Common myeloid progenitor, CD34-positive (primary cell): ENCODE data around the gene MANSC4.

Source experiments
- CTCF ChIA-PET: fragments of 350-600 bp; sonication (Branson Sonifier 250); formaldehyde crosslinking; loops from one replicate; lab custom pipeline; 2021; ENCODE audit warnings: antibody characterized with exemption; lab: Charles Lee
- POLR2A ChIA-PET: fragments of 350-600 bp; sonication (Branson Sonifier 250); formaldehyde crosslinking; loops from one replicate; lab custom pipeline; 2021; ENCODE audit warnings: antibody characterized with exemption; lab: Charles Lee
- DNase-seq, 3 donors: peaks; one replicate each; pipeline versions ENCODE4 v3.0.0 to v3.0.0-alpha.2; 2013
- H3K27ac ChIP-seq, 2 experiments: 1 replicate in 1 of 2; 2 replicates in 1 of 2; pipeline ENCODE4 v1.7.0; 2013; ENCODE audit warnings: inconsistent platforms in 2 of 2, low read length in 2 of 2, mild to moderate bottlenecking in 2 of 2, low read depth in 1 of 2, moderate library complexity in 1 of 2; ENCODE audit not compliant: severe bottlenecking in 2 of 2, insufficient read depth in 1 of 2, poor library complexity in 1 of 2
- H3K27me3 ChIP-seq, 5 experiments: replicated peaks in 2 of 5; 1 replicate in 3 of 5; 2 replicates in 2 of 5; pipeline versions ENCODE4 v1.6.1 to v1.7.0; 2013; ENCODE audit warnings: low read length in 4 of 5, mild to moderate bottlenecking in 2 of 5, moderate library complexity in 2 of 5, inconsistent platforms in 1 of 5; ENCODE audit not compliant: insufficient read depth in 5 of 5, control insufficient read depth in 4 of 5
- H3K36me3 ChIP-seq, 4 experiments: 1 replicate in 2 of 4; 2 replicates in 2 of 4; pipeline versions ENCODE4 v1.6.1 to v1.7.0; 2013; ENCODE audit warnings: low read length in 3 of 4, control low read depth in 1 of 4, mild to moderate bottlenecking in 1 of 4; ENCODE audit not compliant: control insufficient read depth in 4 of 4, insufficient read depth in 4 of 4
- H3K4me1 ChIP-seq, 4 experiments: 1 replicate in 3 of 4; 2 replicates in 1 of 4; pipeline versions ENCODE4 v1.6.1 to v1.7.1; 2013; ENCODE audit warnings: low read length in 3 of 4, mild to moderate bottlenecking in 3 of 4, control low read depth in 1 of 4, inconsistent platforms in 1 of 4, moderate library complexity in 1 of 4; ENCODE audit not compliant: control insufficient read depth in 4 of 4, insufficient read depth in 4 of 4; ENCODE audit errors: control extremely low read depth in 1 of 4
- H3K4me3 ChIP-seq, 7 experiments: 1 replicate in 4 of 7; 2 replicates in 3 of 7; pipeline versions ENCODE4 v1.5.1 to v1.7.0; 2013; ENCODE audit warnings: mild to moderate bottlenecking in 7 of 7, low read length in 6 of 7, moderate library complexity in 6 of 7, inconsistent platforms in 2 of 7, low read depth in 2 of 7, control low read depth in 1 of 7; ENCODE audit not compliant: insufficient read depth in 4 of 7, control insufficient read depth in 1 of 7; ENCODE audit errors: extremely low read depth in 1 of 7
- H3K9me3 ChIP-seq, 5 experiments: 1 replicate in 4 of 5; 2 replicates in 1 of 5; pipeline versions ENCODE4 v1.6.1 to v1.7.1; 2013; ENCODE audit warnings: low read length in 4 of 5, mild to moderate bottlenecking in 2 of 5, inconsistent platforms in 1 of 5, low read depth in 1 of 5, moderate library complexity in 1 of 5; ENCODE audit not compliant: control insufficient read depth in 4 of 5, insufficient read depth in 2 of 5; ENCODE audit errors: control extremely low read depth in 1 of 5
- WGBS: methylation state at CpG from one replicate; pipeline ENCODE4 v1.1.5; 2013; ENCODE audit not compliant: insufficient coverage; 5-methylcytosine and 5-hydroxymethylcytosine counted together

MANSC4 gene

GRCh38 chr12:27766587-27766986, 13.4 kb downstream of the MANSC4 start:
- ChIA-PET POLR2A (no interaction called here), CTCF (no interaction called here)
- Histone ChIP-seq H3K27ac (no peak overlapping the region), H3K9me3 (no peaks in the 10 kb centered on the region), H3K4me3 (no peak overlapping the region), H3K27me3 (no peaks in the 10 kb centered on the region), H3K36me3 (no peaks in the 10 kb centered on the region), H3K4me1 (no peaks in the 10 kb centered on the region)
- no peak for DNase-seq
- 85% methylated on average over 3 of the region's 3 CpGs for WGBS

GRCh38 chr12:27762757-27763156, 17.3 kb downstream of the MANSC4 start:
- Histone ChIP-seq H3K9me3 (no peaks in the 10 kb centered on the region), H3K36me3 (no peaks in the 10 kb centered on the region), H3K4me3 (no peak overlapping the region), H3K4me1 (no peaks in the 10 kb centered on the region), H3K27me3 (no peaks in the 10 kb centered on the region), H3K27ac (no peak overlapping the region)
- POLR2A ChIA-PET = no interaction called here
- WGBS = 100% methylated on average over 1 of the region's 2 CpGs
- CTCF ChIA-PET = no interaction called here
- no peak for DNase-seq

GRCh38 chr12:27756670-27757195, 23.3 kb downstream of the MANSC4 start:
- Histone ChIP-seq H3K27me3 (no peaks in the 10 kb centered on the region), H3K4me3 (no peak overlapping the region), H3K4me1 (no peaks in the 10 kb centered on the region), H3K36me3 (peaks cover 0 to 20% (median 13%) of the 10 kb centered on the region in 4 experiments), H3K27ac (no peak overlapping the region), H3K9me3 (no peaks in the 10 kb centered on the region)
- no peak for DNase-seq
- POLR2A ChIA-PET = no interaction called here
- CTCF ChIA-PET = interaction anchor here (1.4 kb wide), 2 partner anchors 13 to 24 kb away, joined by 3 read pairs; no protein-coding TSS in a partner anchor
- 100% methylated on average over 4 of the region's 7 CpGs for WGBS

GRCh38 chr12:27754795-27755194, 25.2 kb downstream of the MANSC4 start:
- CTCF ChIA-PET = interaction anchor here (0.6 kb wide), 1 partner anchor 203 kb away, joined by 3 read pairs; no protein-coding TSS in a partner anchor
- Histone ChIP-seq H3K36me3 (peaks cover 4 to 23% (median 19%) of the 10 kb centered on the region in 4 experiments), H3K27ac (no peak overlapping the region), H3K4me3 (no peak overlapping the region), H3K4me1 (no peaks in the 10 kb centered on the region), H3K9me3 (no peaks in the 10 kb centered on the region), H3K27me3 (no peaks in the 10 kb centered on the region)
- POLR2A ChIA-PET = no interaction called here
- DNase-seq = no peak
- 94% methylated on average over 3 of the region's 3 CpGs for WGBS

- 99% methylated on average over 8 of the region's 15 CpGs for WGBS
- H3K27ac ChIP-seq = no peak overlapping the region
- CTCF ChIA-PET = interaction anchor here (0.7 to 2.2 kb wide), 2 partner anchors 9 to 19 kb away, joined by 3 to 6 read pairs; no protein-coding TSS in a partner anchor
Measured at GRCh38 chr12:27751386-27752047, 28.5 kb downstream of the MANSC4 start.

GRCh38 chr12:27747111-27747820, 32.8 kb downstream of the MANSC4 start:
- peaks cover 10 to 38% (median 20%) of the 10 kb centered on the region in 4 experiments for H3K36me3 ChIP-seq
- H3K4me1 ChIP-seq = no peaks in the 10 kb centered on the region
- 83% methylated on average over 1 of the region's 3 CpGs for WGBS
- H3K4me3 ChIP-seq = no peak overlapping the region
- H3K9me3 ChIP-seq = no peaks in the 10 kb centered on the region
- POLR2A ChIA-PET = no interaction called here
- H3K27ac ChIP-seq = no peak overlapping the region
- H3K27me3 ChIP-seq = no peaks in the 10 kb centered on the region
- CTCF ChIA-PET = interaction anchor here (2.5 kb wide), 1 partner anchor 15 kb away, joined by 9 read pairs; no protein-coding TSS in a partner anchor
- DNase-seq = no peak

More at GRCh38 chr12:27751386-27752047, 28.5 kb downstream of the MANSC4 start:
- POLR2A ChIA-PET = interaction anchor here (0.6 kb wide), 1 partner anchor 19 kb away, joined by 5 read pairs; no protein-coding TSS in a partner anchor
- Histone ChIP-seq H3K36me3 (peaks cover 8 to 29% (median 18%) of the 10 kb centered on the region in 4 experiments), H3K4me1 (no peaks in the 10 kb centered on the region), H3K9me3 (no peaks in the 10 kb centered on the region), H3K27me3 (no peaks in the 10 kb centered on the region), H3K4me3 (no peak overlapping the region)
- DNase-seq = peak in 2 of 3 donors; percentile 6 to 13
